Peyer's patch (tissue), 4 donors: ENCODE data around the gene PYROXD2. TPM values are rescaled to one million over a fixed set of nuclear protein-coding genes. Genes with fewer than 3 reads are reported as not detected.

ENCODE experiments used
- DNase-seq, 3 donors: peaks; one replicate each; pipeline ENCODE4 v3.0.0-alpha.2; 2017 to 2019
- H3K27ac ChIP-seq, 4 donors: fragments of 200-600 bp; sonication (generic); one replicate each; pipeline ENCODE4 v1.5.1; 2016 to 2019
- H3K27me3 ChIP-seq, 2 donors: fragments of 200-600 bp; sonication (generic); one replicate each; pipeline ENCODE4 v1.5.1; 2019
- H3K36me3 ChIP-seq, 3 donors: fragments of 200-600 bp; sonication (generic); one replicate each; pipeline ENCODE4 v1.5.1; 2016 to 2019
- H3K4me1 ChIP-seq, 4 donors: fragments of 200-600 bp; sonication (generic); one replicate each; pipeline ENCODE4 v1.5.1; 2016 to 2019
- H3K4me3 ChIP-seq, 4 donors: fragments of 200-600 bp; sonication (generic); 1 replicate in 3 of 4; 2 replicates in 1 of 4; pipeline ENCODE4 v1.5.1; 2016 to 2019; ENCODE audit warnings: mild to moderate bottlenecking in 1 of 4
- H3K9me3 ChIP-seq, 4 donors: fragments of 200-600 bp; sonication (generic); one replicate each; pipeline ENCODE4 v1.5.1; 2016 to 2019; ENCODE audit warnings: mild to moderate bottlenecking in 1 of 4
- POLR2A ChIP-seq, 2 donors: fragments of 450-650 bp; IDR thresholded peaks; one replicate each; pipeline ENCODE4 v1.5.1; 2017; ENCODE audit warnings: antibody characterized with exemption in 2 of 2, mild to moderate bottlenecking in 2 of 2, moderate library complexity in 2 of 2
- total RNA-seq, 4 donors: library from RNA; depleted of rRNA; stranded (reverse); fragments of >200 nt; gene quantifications; one replicate each; pipeline ENCODE4 v1.1.0, GENCODE V29; 2016
- TF ChIP-seq, protein P1 (sequence below), 6 experiments: fragments of 450-650 bp in 4 of 6; fragments of 200-600 bp in 2 of 6; sonication (generic) in 1 of 6; IDR thresholded peaks; one replicate each; pipeline ENCODE4 v1.5.1; 2017 to 2019; ENCODE audit warnings: antibody characterized with exemption in 6 of 6, mild to moderate bottlenecking in 3 of 6, moderate library complexity in 1 of 6

The PYROXD2 gene
- total RNA-seq, 4 donors from 2014 or later = 7.0 to 23.1 (median 11.5) TPM

DNA sequence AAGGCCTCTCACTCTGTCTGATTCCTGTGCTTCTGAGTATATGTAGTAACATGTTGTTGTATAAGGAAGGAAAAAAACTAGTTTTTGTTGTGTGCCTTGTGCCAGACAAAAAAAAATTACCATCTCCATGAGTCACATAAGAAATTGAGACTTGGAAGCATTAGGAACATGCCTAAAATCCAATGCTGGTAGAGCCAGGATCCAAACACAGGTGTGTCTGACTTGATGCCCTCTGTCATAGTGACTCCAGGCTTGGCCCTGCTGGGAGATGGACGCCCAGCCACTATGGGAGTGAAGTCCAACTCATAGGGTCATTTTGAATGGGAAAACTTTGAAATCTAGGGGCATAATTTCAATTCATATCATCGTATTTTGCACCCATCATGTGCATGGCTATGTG, 38.0 kb downstream of the PYROXD2 start:
- Histone ChIP-seq H3K4me1 (peaks cover 0 to 11% (median 0%) of the 10 kb centered on the region in 4 donors), H3K4me3 (no peak overlapping the region), H3K36me3 (no peaks in the 10 kb centered on the region), H3K27me3 (no peaks in the 10 kb centered on the region), H3K9me3 (peaks cover 0 to 4% (median 0%) of the 10 kb centered on the region in 4 donors), H3K27ac (no peak overlapping the region)
- no peak for DNase-seq
- TF ChIP-seq, protein P1, sequence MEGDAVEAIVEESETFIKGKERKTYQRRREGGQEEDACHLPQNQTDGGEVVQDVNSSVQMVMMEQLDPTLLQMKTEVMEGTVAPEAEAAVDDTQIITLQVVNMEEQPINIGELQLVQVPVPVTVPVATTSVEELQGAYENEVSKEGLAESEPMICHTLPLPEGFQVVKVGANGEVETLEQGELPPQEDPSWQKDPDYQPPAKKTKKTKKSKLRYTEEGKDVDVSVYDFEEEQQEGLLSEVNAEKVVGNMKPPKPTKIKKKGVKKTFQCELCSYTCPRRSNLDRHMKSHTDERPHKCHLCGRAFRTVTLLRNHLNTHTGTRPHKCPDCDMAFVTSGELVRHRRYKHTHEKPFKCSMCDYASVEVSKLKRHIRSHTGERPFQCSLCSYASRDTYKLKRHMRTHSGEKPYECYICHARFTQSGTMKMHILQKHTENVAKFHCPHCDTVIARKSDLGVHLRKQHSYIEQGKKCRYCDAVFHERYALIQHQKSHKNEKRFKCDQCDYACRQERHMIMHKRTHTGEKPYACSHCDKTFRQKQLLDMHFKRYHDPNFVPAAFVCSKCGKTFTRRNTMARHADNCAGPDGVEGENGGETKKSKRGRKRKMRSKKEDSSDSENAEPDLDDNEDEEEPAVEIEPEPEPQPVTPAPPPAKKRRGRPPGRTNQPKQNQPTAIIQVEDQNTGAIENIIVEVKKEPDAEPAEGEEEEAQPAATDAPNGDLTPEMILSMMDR (IDR thresholded peaks at IDR 0.05) = no peak
- no peak for TF ChIP-seq POLR2A (IDR thresholded peaks at IDR 0.05)

DNA sequence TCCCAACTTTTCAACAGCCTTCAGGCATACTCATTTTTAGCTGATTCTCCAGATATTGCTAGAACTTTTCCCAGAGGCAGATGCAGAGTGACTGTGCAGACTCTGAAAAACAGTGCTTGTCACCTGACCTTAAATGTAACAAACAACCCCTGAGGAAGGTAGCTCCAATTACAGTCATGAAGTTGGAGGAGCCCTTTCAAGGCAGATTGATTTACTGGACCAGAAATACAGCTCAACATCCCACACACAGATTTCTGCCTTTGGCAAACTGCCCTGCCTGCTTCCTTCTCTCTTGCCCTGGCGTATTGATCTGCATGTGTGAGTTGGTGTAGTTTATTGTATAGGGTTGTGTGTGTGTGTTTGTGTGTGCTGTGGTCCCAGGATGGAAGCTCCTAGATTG, 38.5 kb downstream of the PYROXD2 start:
- Histone ChIP-seq H3K27ac (no peak overlapping the region), H3K36me3 (no peaks in the 10 kb centered on the region), H3K4me1 (peaks cover 0 to 12% (median 0%) of the 10 kb centered on the region in 4 donors), H3K9me3 (peaks cover 0 to 4% (median 0%) of the 10 kb centered on the region in 4 donors), H3K27me3 (no peaks in the 10 kb centered on the region), H3K4me3 (no peak overlapping the region)
- no peak for DNase-seq
- TF ChIP-seq, protein P1 (IDR thresholded peaks at IDR 0.05) = no peak
- no peak for TF ChIP-seq POLR2A (IDR thresholded peaks at IDR 0.05)

DNA sequence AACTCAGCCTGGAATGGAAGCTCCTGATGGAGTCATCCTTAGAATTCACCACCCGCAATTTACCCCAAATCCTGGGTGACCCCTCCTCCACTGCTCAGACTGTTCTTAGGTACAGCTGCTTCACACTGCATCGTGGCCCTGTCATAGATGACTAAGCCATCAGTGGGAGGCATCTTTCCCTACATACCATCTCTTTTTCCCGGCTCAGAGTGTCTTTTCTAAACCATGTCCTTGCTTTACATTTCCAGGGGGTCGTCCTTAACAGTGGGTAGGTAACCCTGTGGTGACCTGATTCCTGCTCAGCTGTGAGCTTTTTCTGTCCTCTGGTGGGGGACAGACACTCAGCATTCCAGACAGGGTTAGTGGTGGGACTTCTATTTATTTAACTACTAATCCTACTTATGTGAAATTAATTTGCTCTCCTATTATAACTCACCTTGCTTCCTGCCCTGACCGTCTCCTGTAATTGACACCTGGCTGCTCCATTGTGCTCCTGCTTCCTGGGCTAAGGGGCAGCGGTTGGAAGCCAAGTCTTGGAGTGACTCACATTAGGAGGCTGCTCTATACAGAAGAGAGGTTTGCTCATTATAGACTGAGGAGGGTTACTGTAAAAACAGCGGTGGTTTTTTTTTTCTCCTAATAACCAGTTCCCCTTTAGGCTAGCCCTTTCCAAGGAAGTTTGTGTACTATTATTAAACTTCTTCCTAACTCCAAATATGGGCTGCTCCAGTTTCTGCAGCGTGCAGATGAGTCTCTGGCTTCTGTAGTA, 40.6 kb downstream of the PYROXD2 start:
- peaks cover 0 to 4% (median 0%) of the 10 kb centered on the region in 4 donors for H3K9me3 ChIP-seq
- no peak overlapping the region for H3K27ac ChIP-seq
- H3K36me3 ChIP-seq = no peaks in the 10 kb centered on the region
- H3K4me3 ChIP-seq = no peak overlapping the region
- TF ChIP-seq, protein P1 (IDR thresholded peaks at IDR 0.05) = no peak
- no peak for TF ChIP-seq POLR2A (IDR thresholded peaks at IDR 0.05)
- peaks cover 0 to 17% (median 0%) of the 10 kb centered on the region in 4 donors for H3K4me1 ChIP-seq
- no peaks in the 10 kb centered on the region for H3K27me3 ChIP-seq
- no peak for DNase-seq

DNA sequence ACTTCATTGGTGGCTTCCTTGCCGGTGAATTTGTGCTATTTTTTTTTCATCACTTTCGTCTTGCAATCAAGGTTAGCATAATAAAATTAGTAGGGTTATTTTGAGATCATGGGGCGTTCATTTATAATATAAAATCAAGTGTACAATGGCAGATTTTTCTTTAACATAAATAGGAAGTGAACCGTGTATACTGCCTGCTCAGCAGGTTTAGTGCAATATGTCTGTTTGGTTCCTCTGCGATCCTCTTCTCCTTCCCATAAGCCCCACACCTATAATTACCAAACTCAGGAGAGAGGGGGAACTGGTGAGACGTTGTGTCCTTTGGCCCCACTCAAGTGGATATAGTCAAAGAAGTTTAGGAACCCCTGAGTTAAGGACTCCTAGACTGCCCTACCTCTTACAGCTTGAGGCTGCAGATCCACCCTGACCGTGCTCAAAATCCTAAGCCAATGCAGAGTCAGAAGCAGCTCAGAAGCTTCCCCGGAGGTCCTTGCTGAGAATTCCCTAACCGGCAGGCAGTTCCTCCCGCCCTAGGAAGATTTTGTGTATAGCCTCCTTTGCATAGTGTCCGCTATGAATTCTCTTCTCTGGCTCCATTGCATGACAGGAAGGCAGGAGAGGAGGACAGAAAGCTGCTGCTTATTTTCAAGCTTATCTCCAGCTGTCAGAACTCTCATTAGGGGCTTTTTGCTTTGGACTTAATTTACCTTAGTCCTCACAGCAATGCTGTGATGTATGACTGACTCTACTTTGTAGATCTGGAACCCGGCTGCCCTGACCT, 41.5 kb downstream of the PYROXD2 start:
- Histone ChIP-seq H3K36me3 (no peaks in the 10 kb centered on the region), H3K4me1 (peaks cover 0 to 17% (median 0%) of the 10 kb centered on the region in 4 donors), H3K9me3 (peaks cover 0 to 4% (median 0%) of the 10 kb centered on the region in 4 donors), H3K27ac (no peak overlapping the region), H3K4me3 (no peak overlapping the region), H3K27me3 (no peaks in the 10 kb centered on the region)
- DNase-seq = no peak
- no peak for TF ChIP-seq POLR2A (IDR thresholded peaks at IDR 0.05)
- TF ChIP-seq, protein P1 (IDR thresholded peaks at IDR 0.05) = no peak

DNA sequence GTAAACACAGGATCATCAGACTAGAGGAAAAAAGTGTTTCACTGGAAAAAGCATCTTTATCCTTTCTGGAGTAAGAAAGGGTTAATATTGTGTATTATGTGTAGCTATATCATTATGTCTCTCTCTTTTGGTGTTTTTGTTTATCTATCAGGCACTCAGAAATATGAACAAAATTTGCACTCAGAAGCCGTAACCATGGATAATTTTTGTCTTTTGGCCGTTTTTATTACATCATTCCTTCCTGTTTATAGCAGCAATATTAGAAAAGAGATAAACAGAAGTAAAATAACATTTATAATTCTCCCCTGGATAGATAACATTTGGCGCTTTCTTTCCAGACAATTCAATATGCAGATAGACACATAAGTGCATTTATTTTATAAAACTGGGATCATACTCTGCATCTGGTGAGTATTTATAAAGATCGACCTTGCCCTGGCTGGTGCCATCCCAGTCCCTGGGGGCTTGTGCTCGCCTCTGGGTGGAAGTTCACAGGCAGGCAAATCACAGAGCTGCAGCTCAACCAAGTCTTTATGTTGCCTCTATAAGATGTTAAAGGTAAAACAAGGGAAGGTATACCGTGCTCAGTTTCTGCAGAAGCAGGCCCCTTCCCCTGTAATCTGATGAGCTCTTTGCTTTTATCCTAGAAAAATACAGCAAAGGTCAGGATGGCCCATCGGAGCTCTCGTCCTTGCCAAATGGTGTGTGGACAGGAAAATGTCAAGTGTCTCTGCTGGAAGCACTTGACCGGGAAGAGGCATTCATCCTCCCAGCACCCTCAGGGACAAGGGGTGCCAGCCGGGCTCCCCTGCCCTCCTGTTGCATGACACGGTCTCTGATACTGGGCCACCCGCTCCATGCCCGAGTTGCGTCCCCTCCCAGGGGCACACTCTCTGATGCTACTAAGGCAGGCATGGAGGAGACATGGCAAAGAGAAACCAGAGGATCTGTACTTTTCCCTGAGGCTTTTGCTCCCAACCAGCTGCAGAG, 43.9 kb downstream of the PYROXD2 start:
- H3K27me3 ChIP-seq = no peaks in the 10 kb centered on the region
- DNase-seq = no peak
- H3K9me3 ChIP-seq = no peaks in the 10 kb centered on the region
- H3K27ac ChIP-seq = no peak overlapping the region
- TF ChIP-seq, protein P1 (IDR thresholded peaks at IDR 0.05) = no peak
- no peak for TF ChIP-seq POLR2A (IDR thresholded peaks at IDR 0.05)
- H3K4me1 ChIP-seq = peaks cover 0 to 17% (median 0%) of the 10 kb centered on the region in 4 donors
- no peak overlapping the region for H3K4me3 ChIP-seq
- H3K36me3 ChIP-seq = no peaks in the 10 kb centered on the region
